ENCODE measurements around the gene THBS2. TPM values are rescaled to one million over a fixed set of nuclear protein-coding genes. Genes with fewer than 3 reads are reported as not detected.

The THBS2 gene
- total RNA-seq, 2 donors from 2014 or later = 0.93 to 0.99 TPM

- no peak for DNase-seq
- H3K36me3 Mint-ChIP-seq (ENCODE audit: low read depth) = no peaks in the 10 kb centered on the region
- no peak overlapping the region for H3K27ac Mint-ChIP-seq
- H3K9me3 Mint-ChIP-seq = peaks cover 2% of the 10 kb centered on the region
- Histone ChIP-seq H3K9me3 (ENCODE audit: control insufficient read depth, low read length) (peaks cover 7% of the 10 kb centered on the region), H3K9ac (ENCODE audit: extremely low read depth, low read length, poor library complexity, severe bottlenecking) (no peak overlapping the region), H3K4me3 (ENCODE audit: low read length) (no peak overlapping the region), H3K27ac (ENCODE audit: low read depth, low read length) (no peak overlapping the region), H3K27me3 (ENCODE audit: control insufficient read depth, insufficient read depth, low read length, poor library complexity, severe bottlenecking) (no peaks in the 10 kb centered on the region), H3K36me3 (ENCODE audit: control insufficient read depth, insufficient read depth, low read length) (no peaks in the 10 kb centered on the region), H3K4me1 (ENCODE audit: control insufficient read depth, insufficient read depth, low read length) (no peaks in the 10 kb centered on the region)
- 74 to 86% methylated on average over 1 of the region's 2 CpGs for WGBS, 2 experiments (ENCODE audit: insufficient coverage in 1 of 2, insufficient read length in 1 of 2)
- no peak overlapping the region for H3K4me3 Mint-ChIP-seq
- H3K27me3 Mint-ChIP-seq (ENCODE audit: insufficient read depth) = peaks cover 2% of the 10 kb centered on the region
- H3K4me1 Mint-ChIP-seq = no peaks in the 10 kb centered on the region
- TF ChIP-seq CTCF (conservative IDR thresholded peaks at IDR 0.05) = no peak
Measured at GRCh38 chr6:169293196-169293595, 39.5 kb upstream of the THBS2 start.

- no peak overlapping the region for H3K27ac Mint-ChIP-seq
- no peaks in the 10 kb centered on the region for H3K9me3 ChIP-seq (ENCODE audit: control insufficient read depth, low read length)
- H3K27me3 ChIP-seq (ENCODE audit: control insufficient read depth, insufficient read depth, low read length, poor library complexity, severe bottlenecking) = no peaks in the 10 kb centered on the region
- TF ChIP-seq CTCF (conservative IDR thresholded peaks at IDR 0.05) = no peak
- H3K4me3 Mint-ChIP-seq = no peak overlapping the region
- no peaks in the 10 kb centered on the region for H3K9me3 Mint-ChIP-seq
- no peak overlapping the region for H3K27ac ChIP-seq (ENCODE audit: low read depth, low read length)
- H3K36me3 Mint-ChIP-seq (ENCODE audit: low read depth) = no peaks in the 10 kb centered on the region
- DNase-seq = no peak
- 86 to 91% methylated on average over 10 to 11 of the region's 11 CpGs for WGBS, 2 experiments (ENCODE audit: insufficient coverage in 1 of 2, insufficient read length in 1 of 2)
- no peaks in the 10 kb centered on the region for H3K4me1 ChIP-seq (ENCODE audit: control insufficient read depth, insufficient read depth, low read length)
- H3K4me1 Mint-ChIP-seq = no peaks in the 10 kb centered on the region
- H3K36me3 ChIP-seq (ENCODE audit: control insufficient read depth, insufficient read depth, low read length) = no peaks in the 10 kb centered on the region
- no peak overlapping the region for H3K9ac ChIP-seq (ENCODE audit: extremely low read depth, low read length, poor library complexity, severe bottlenecking)
- H3K27me3 Mint-ChIP-seq (ENCODE audit: insufficient read depth) = peaks cover 2% of the 10 kb centered on the region
- no peak overlapping the region for H3K4me3 ChIP-seq (ENCODE audit: low read length)
Measured at GRCh38 chr6:169292338-169293124, 38.9 kb upstream of the THBS2 start.

GRCh38 chr6:169291646-169292337 lies 38.1 kb upstream of the THBS2 start:
- Mint-ChIP-seq H3K4me1 (no peaks in the 10 kb centered on the region), H3K27me3 (ENCODE audit: insufficient read depth) (peaks cover 2% of the 10 kb centered on the region), H3K4me3 (no peak overlapping the region), H3K27ac (no peak overlapping the region), H3K9me3 (no peaks in the 10 kb centered on the region), H3K36me3 (ENCODE audit: low read depth) (no peaks in the 10 kb centered on the region)
- DNase-seq = no peak
- H3K36me3 ChIP-seq (ENCODE audit: control insufficient read depth, insufficient read depth, low read length) = no peaks in the 10 kb centered on the region
- H3K4me3 ChIP-seq (ENCODE audit: low read length) = no peak overlapping the region
- no peak overlapping the region for H3K9ac ChIP-seq (ENCODE audit: extremely low read depth, low read length, poor library complexity, severe bottlenecking)
- H3K4me1 ChIP-seq (ENCODE audit: control insufficient read depth, insufficient read depth, low read length) = no peaks in the 10 kb centered on the region
- no peak overlapping the region for H3K27ac ChIP-seq (ENCODE audit: low read depth, low read length)
- TF ChIP-seq CTCF (conservative IDR thresholded peaks at IDR 0.05) = no peak
- no peaks in the 10 kb centered on the region for H3K9me3 ChIP-seq (ENCODE audit: control insufficient read depth, low read length)
- no peaks in the 10 kb centered on the region for H3K27me3 ChIP-seq (ENCODE audit: control insufficient read depth, insufficient read depth, low read length, poor library complexity, severe bottlenecking)
- WGBS, 2 experiments (ENCODE audit: insufficient coverage in 1 of 2, insufficient read length in 1 of 2) = 89 to 95% methylated on average over 10 to 14 of the region's 14 CpGs
